DOHH2 (cell line): ENCODE measurements around the gene MAPKAPK2.
"Not testable (repeated sequence)": the region's sequence is repeated elsewhere in the genome, so short reads cannot be mapped to it uniquely, and the experiment has no call there.

Experiments used
- H3F3A ChIP-seq: fragments of 200-600 bp; sonication (generic), shearing (Covaris generic); 2 replicates; pipeline ENCODE4 v1.6.0; 2016; ENCODE audit warnings: antibody characterized with exemption, mild to moderate bottlenecking; ENCODE audit not compliant: control insufficient read depth, insufficient read depth
- H3K27ac ChIP-seq: fragments of 200-600 bp; sonication (generic); 2 replicates; pipeline ENCODE4 v1.5.1; 2014; ENCODE audit warnings: low read depth, mild to moderate bottlenecking, low read length, moderate library complexity
- H3K27me3 ChIP-seq: fragments of 200-600 bp; sonication (generic); 2 replicates; pipeline ENCODE4 v1.6.1; 2014; ENCODE audit warnings: mild to moderate bottlenecking, low read length, mixed read lengths; ENCODE audit not compliant: control insufficient read depth
- H3K36me3 ChIP-seq: fragments of 200-600 bp; sonication (generic); 2 replicates; pipeline ENCODE4 v1.6.1; 2014; ENCODE audit warnings: mild to moderate bottlenecking, low read length, moderate library complexity, mixed read lengths; ENCODE audit not compliant: control insufficient read depth
- H3K4me1 ChIP-seq: fragments of 200-600 bp; sonication (generic); 2 replicates; pipeline ENCODE4 v1.6.1; 2014; ENCODE audit warnings: mild to moderate bottlenecking, low read length, mixed read lengths; ENCODE audit not compliant: control insufficient read depth
- H3K4me2 ChIP-seq: fragments of 200-600 bp; sonication (generic); 2 replicates; pipeline ENCODE4 v1.6.0; 2014; ENCODE audit warnings: mild to moderate bottlenecking, low read length, moderate library complexity
- H3K4me3 ChIP-seq: fragments of 200-600 bp; sonication (generic); 2 replicates; pipeline ENCODE4 v1.5.1; 2014; ENCODE audit warnings: mild to moderate bottlenecking, low read length, mixed read lengths
- H3K79me2 ChIP-seq: fragments of 200-600 bp; sonication (generic); 2 replicates; pipeline ENCODE4 v1.6.1; 2014; ENCODE audit warnings: mild to moderate bottlenecking, low read length, mixed read lengths; ENCODE audit not compliant: control insufficient read depth
- H3K9me2 ChIP-seq: fragments of 200-600 bp; sonication (generic); replicated peaks from 2 replicates; pipeline ENCODE4 v1.6.1; 2014; ENCODE audit warnings: mild to moderate bottlenecking, low read length, mixed read lengths; ENCODE audit not compliant: control insufficient read depth
- H3K9me3 ChIP-seq: fragments of 200-600 bp; sonication (generic); 2 replicates; pipeline ENCODE4 v1.6.1; 2014; ENCODE audit warnings: antibody characterized with exemption, low read length, mixed read lengths; ENCODE audit not compliant: control insufficient read depth, insufficient read depth
- H4K20me1 ChIP-seq: fragments of 200-600 bp; sonication (generic); 2 replicates; pipeline ENCODE4 v1.6.0; 2014; ENCODE audit warnings: low read depth, mild to moderate bottlenecking, antibody characterized with exemption, low read length, moderate library complexity; ENCODE audit not compliant: control insufficient read depth, insufficient read depth
- CTCF ChIP-seq: fragments of 200-600 bp; sonication (generic); IDR thresholded peaks from one replicate; pipeline ENCODE4 v1.5.1; 2014; ENCODE audit warnings: antibody characterized with exemption, mild to moderate bottlenecking, low read depth, low read length; ENCODE audit not compliant: poor library complexity, severe bottlenecking
- EZH2phosphoT487 ChIP-seq: fragments of 200-600 bp; sonication (generic); IDR thresholded peaks from 2 replicates; pipeline ENCODE4 v1.6.1; 2017; ENCODE audit warnings: borderline replicate concordance, mild to moderate bottlenecking, antibody characterized with exemption, low read length, moderate library complexity, mixed read lengths

Gene MAPKAPK2

GRCh38 chr1:206636671-206637070 lies 48.0 kb upstream of the MAPKAPK2 start:
- peak overlapping the region; percentile 53 for H3K27ac ChIP-seq
- H3K9me2 ChIP-seq = no peaks in the 10 kb centered on the region
- H3K4me3 ChIP-seq = peak overlapping the region; percentile 87
- peak overlapping the region; percentile 71 for H3K4me2 ChIP-seq
- no peaks in the 10 kb centered on the region for H3K9me3 ChIP-seq
- peaks cover 2% of the 10 kb centered on the region; the same call in 1 of the 2 replicates for H3K27me3 ChIP-seq
- H3K36me3 ChIP-seq = peaks cover 31% of the 10 kb centered on the region
- TF ChIP-seq EZH2phosphoT487 = no peak
- TF ChIP-seq CTCF = no peak
- peaks cover 11% of the 10 kb centered on the region for H3F3A ChIP-seq
- peaks cover 33% of the 10 kb centered on the region for H3K4me1 ChIP-seq
- peaks cover 32% of the 10 kb centered on the region for H3K79me2 ChIP-seq
- no peaks in the 10 kb centered on the region for H4K20me1 ChIP-seq

- H3K79me2 ChIP-seq = peaks cover 32% of the 10 kb centered on the region
- peaks cover 11% of the 10 kb centered on the region for H3F3A ChIP-seq
- peak overlapping the region; percentile 53 for H3K27ac ChIP-seq
- no peaks in the 10 kb centered on the region for H4K20me1 ChIP-seq
- peaks cover under 1% of the 10 kb centered on the region; the same call in 1 of the 2 replicates for H3K27me3 ChIP-seq
- no peak for TF ChIP-seq EZH2phosphoT487
- TF ChIP-seq CTCF = no peak
- H3K9me3 ChIP-seq = no peaks in the 10 kb centered on the region
- peak overlapping the region; percentile 87 for H3K4me3 ChIP-seq
- H3K4me1 ChIP-seq = peaks cover 33% of the 10 kb centered on the region
- H3K36me3 ChIP-seq = peaks cover 31% of the 10 kb centered on the region
- H3K4me2 ChIP-seq = peak overlapping the region; percentile 71
- H3K9me2 ChIP-seq = no peaks in the 10 kb centered on the region
These were observed 47.1 kb upstream of the MAPKAPK2 start for GRCh38 chr1:206637605-206638004.

GRCh38 chr1:206642074-206642473 lies 42.6 kb upstream of the MAPKAPK2 start:
- not testable (repeated sequence) for H3K9me2 ChIP-seq, H3K4me3 ChIP-seq, H3K27ac ChIP-seq, H3K4me2 ChIP-seq, H4K20me1 ChIP-seq, H3K27me3 ChIP-seq, H3K9me3 ChIP-seq, H3F3A ChIP-seq
- Histone ChIP-seq H3K79me2 (peaks cover 15% of the 10 kb centered on the region), H3K36me3 (peaks cover 48% of the 10 kb centered on the region), H3K4me1 (peaks cover 15% of the 10 kb centered on the region)

- Histone ChIP-seq H3F3A (no peaks in the 10 kb centered on the region), H3K4me3 (no peak overlapping the region), H3K27ac (no peak overlapping the region), H3K79me2 (peaks cover 5% of the 10 kb centered on the region), H3K4me2 (no peak overlapping the region), H3K4me1 (peaks cover 4% of the 10 kb centered on the region), H3K36me3 (peaks cover 56% of the 10 kb centered on the region), H4K20me1 (no peaks in the 10 kb centered on the region), H3K27me3 (no peaks in the 10 kb centered on the region), H3K9me3 (no peaks in the 10 kb centered on the region), H3K9me2 (no peaks in the 10 kb centered on the region)
- no peak for TF ChIP-seq EZH2phosphoT487
- no peak for TF ChIP-seq CTCF
These were observed 41.5 kb upstream of the MAPKAPK2 start for GRCh38 chr1:206643118-206643698.
